Endothelial cell of umbilical vein (primary cell): ENCODE measurements around the gene SCAF1. TPM values are rescaled to one million over a fixed set of nuclear protein-coding genes. Genes with fewer than 3 reads are reported as not detected.

Experiments used
- BruUV-seq: library from RNA; stranded (reverse); fragments of 400-500 nt; replicated peaks from 2 replicates; lab custom pipeline; 2021; lab: Mats Ljungman, UMichigan
- CTCF ChIA-PET: fragments of 300-600, 350-600 bp; sonication (Branson Sonifier 250); formaldehyde crosslinking; loops from one replicate; lab custom pipeline; 2021; ENCODE audit warnings: antibody characterized with exemption, inconsistent platforms; lab: Charles Lee
- POLR2A ChIA-PET: fragments of 300-600, 350-600 bp; sonication (Branson Sonifier 250); formaldehyde crosslinking; loops from one replicate; lab custom pipeline; 2021; ENCODE audit warnings: antibody characterized with exemption, inconsistent platforms; lab: Charles Lee
- DNase-seq: peaks from one replicate; pipeline ENCODE4 v3.0.0-alpha.2; 2011; ENCODE audit warnings: low read depth, low spot score
- FAIRE-seq: peaks from 2 replicates; lab custom pipeline; 2011; peaks lifted over from hg19 to GRCh38; lab: Jason Lieb, UNC
- H2AFZ ChIP-seq: 2 replicates; pipeline ENCODE4 v1.6.0; 2012; ENCODE audit warnings: low read depth, low read length, control low read depth, inconsistent platforms
- H3K27ac ChIP-seq: 2 replicates; pipeline ENCODE4 v1.5.1; 2011; ENCODE audit warnings: low read depth, mild to moderate bottlenecking, control low read depth, low read length, moderate library complexity; ENCODE audit not compliant: insufficient read depth
- H3K27me3 ChIP-seq, 2 experiments: 2 replicates each; pipeline versions ENCODE4 v1.6.0 to v1.6.1; 2011; ENCODE audit warnings: low read length in 2 of 2, mixed read lengths in 1 of 2; ENCODE audit not compliant: control insufficient read depth in 2 of 2, insufficient read depth in 2 of 2
- H3K36me3 ChIP-seq, 2 experiments: 2 replicates in 1 of 2; 3 replicates in 1 of 2; pipeline ENCODE4 v1.5.1; 2011; ENCODE audit warnings: low read length in 2 of 2, mild to moderate bottlenecking in 1 of 2, moderate library complexity in 1 of 2; ENCODE audit not compliant: control insufficient read depth in 2 of 2, insufficient read depth in 2 of 2; ENCODE audit errors: extremely low read depth in 1 of 2
- H3K4me1 ChIP-seq: 3 replicates; pipeline ENCODE4 v1.5.1; 2011; ENCODE audit warnings: mild to moderate bottlenecking, low read length; ENCODE audit not compliant: control insufficient read depth, insufficient read depth; ENCODE audit errors: extremely low read depth
- H3K4me2 ChIP-seq: 2 replicates; pipeline ENCODE4 v1.6.1; 2011; ENCODE audit warnings: low read length, control low read depth, mixed read lengths; ENCODE audit not compliant: insufficient read depth
- H3K4me3 ChIP-seq, 3 experiments: fragments of 200-600 bp in 1 of 3; sonication (generic), shearing (Covaris generic) in 1 of 3; replicated peaks in 1 of 3; 2 replicates each; pipeline ENCODE4 v1.5.1; 2011 to 2016; ENCODE audit warnings: control low read depth in 3 of 3, low read length in 3 of 3, mild to moderate bottlenecking in 2 of 3, inconsistent platforms in 1 of 3, low read depth in 1 of 3, moderate library complexity in 1 of 3; ENCODE audit not compliant: insufficient read depth in 1 of 3
- H3K79me2 ChIP-seq: 2 replicates; pipeline ENCODE4 v1.6.0; 2012; ENCODE audit warnings: low read length, inconsistent platforms; ENCODE audit not compliant: control insufficient read depth, insufficient read depth
- H3K9ac ChIP-seq: replicated peaks from 2 replicates; pipeline ENCODE3; 2011; ENCODE audit warnings: low read length, control low read depth; ENCODE audit not compliant: insufficient read depth; ENCODE audit errors: extremely low read depth
- H3K9me1 ChIP-seq: replicated peaks from 3 replicates; pipeline ENCODE4 v1.6.0; 2011; ENCODE audit warnings: mild to moderate bottlenecking, low read length; ENCODE audit not compliant: control insufficient read depth, insufficient read depth; ENCODE audit errors: extremely low read depth
- H3K9me3 ChIP-seq: replicated peaks from 2 replicates; pipeline ENCODE4 v1.5.1; 2012; ENCODE audit warnings: low read length, inconsistent platforms; ENCODE audit not compliant: control insufficient read depth, insufficient read depth
- H4K20me1 ChIP-seq: replicated peaks from 2 replicates; pipeline ENCODE3; 2011; ENCODE audit warnings: mild to moderate bottlenecking, low read length; ENCODE audit not compliant: control insufficient read depth, insufficient read depth; ENCODE audit errors: extremely low read depth
- CTCF ChIP-seq, 2 donors: IDR thresholded peaks; 1 replicate in 1 of 2; 2 replicates in 1 of 2; pipeline ENCODE4 v1.5.1; 2011; ENCODE audit warnings: low read length in 2 of 2, mild to moderate bottlenecking in 2 of 2, moderate library complexity in 2 of 2, control low read depth in 1 of 2, inconsistent platforms in 1 of 2, low read depth in 1 of 2; ENCODE audit not compliant: insufficient read depth in 1 of 2; ENCODE audit errors: extremely low read depth in 1 of 2
- EZH2 ChIP-seq: IDR thresholded peaks from 2 replicates; pipeline ENCODE4 v1.6.1; 2012; ENCODE audit warnings: borderline replicate concordance, low read depth, mild to moderate bottlenecking, moderate library complexity, low read length, inconsistent platforms; ENCODE audit not compliant: severe bottlenecking
- FOS ChIP-seq: IDR thresholded peaks from 2 replicates; pipeline ENCODE4 v1.6.1; 2011; ENCODE audit warnings: mild to moderate bottlenecking, low read length, moderate library complexity, borderline replicate concordance; ENCODE audit not compliant: insufficient read depth
- GATA2 ChIP-seq: IDR thresholded peaks from 2 replicates; pipeline ENCODE4 v1.7.0; 2011; ENCODE audit warnings: low read depth, mild to moderate bottlenecking, moderate library complexity, mixed read lengths, low read length; ENCODE audit not compliant: insufficient read length, insufficient read depth
- JUN ChIP-seq: IDR thresholded peaks from 2 replicates; pipeline ENCODE4 v1.6.1; 2011; ENCODE audit warnings: borderline replicate concordance, low read depth; ENCODE audit not compliant: insufficient read length, insufficient read depth
- MYC ChIP-seq: IDR thresholded peaks from one replicate; pipeline ENCODE4 v1.6.1; 2011; ENCODE audit warnings: mild to moderate bottlenecking, low read depth, low read length
- POLR2A ChIP-seq: IDR thresholded peaks from 2 replicates; pipeline ENCODE4 v1.6.1; 2012; ENCODE audit warnings: low read depth, mild to moderate bottlenecking, control low read depth, low read length
- POLR2AphosphoS5 ChIP-seq: IDR thresholded peaks from 2 replicates; pipeline ENCODE4 v1.6.1; 2012; ENCODE audit warnings: low read depth, mild to moderate bottlenecking, control low read depth, low read length, moderate library complexity; ENCODE audit not compliant: insufficient read depth
- dilution Hi-C: fragments of 300-500 bp; cut with MboI; formaldehyde crosslinking; loops from one replicate; pipeline ENCODE4 v1.15.0; 2019; ENCODE audit warnings: low sequenced_read_pairs; ENCODE audit not compliant: extremely low pct_ligation_motif_present
- intact Hi-C: fragments of 100-400 bp; cut with micrococcal nuclease; formaldehyde crosslinking; loops from one replicate; pipeline ENCODE4 v1.10.0; 2022
- polyA plus RNA-seq, 4 experiments: library from polyadenylated mRNA; depleted of rRNA in 3 of 4; stranded (reverse) in 3 of 4; unstranded in 1 of 4; fragments of >200 nt; gene quantifications; 2 replicates each; pipeline versions ENCODE4 v1.2.1 to v1.2.3, GENCODE V29; 2011 to 2012; ENCODE audit warnings: missing spikeins in 1 of 4
- total RNA-seq: library from RNA; stranded (reverse); gene quantifications from 2 replicates; pipeline ENCODE4 v1.2.3, GENCODE V29; 2021
- TF ChIP-seq, protein P1 (sequence below): IDR thresholded peaks from 2 replicates; pipeline ENCODE4 v1.6.1; 2011; ENCODE audit not compliant: insufficient read depth, insufficient read length

SCAF1 gene
- total and polyA plus RNA-seq, 2 donors (not counting 3 experiments of a cell fraction or from before 2014, with no cell fraction given), result 13.3 to 75.8 TPM

DNA sequence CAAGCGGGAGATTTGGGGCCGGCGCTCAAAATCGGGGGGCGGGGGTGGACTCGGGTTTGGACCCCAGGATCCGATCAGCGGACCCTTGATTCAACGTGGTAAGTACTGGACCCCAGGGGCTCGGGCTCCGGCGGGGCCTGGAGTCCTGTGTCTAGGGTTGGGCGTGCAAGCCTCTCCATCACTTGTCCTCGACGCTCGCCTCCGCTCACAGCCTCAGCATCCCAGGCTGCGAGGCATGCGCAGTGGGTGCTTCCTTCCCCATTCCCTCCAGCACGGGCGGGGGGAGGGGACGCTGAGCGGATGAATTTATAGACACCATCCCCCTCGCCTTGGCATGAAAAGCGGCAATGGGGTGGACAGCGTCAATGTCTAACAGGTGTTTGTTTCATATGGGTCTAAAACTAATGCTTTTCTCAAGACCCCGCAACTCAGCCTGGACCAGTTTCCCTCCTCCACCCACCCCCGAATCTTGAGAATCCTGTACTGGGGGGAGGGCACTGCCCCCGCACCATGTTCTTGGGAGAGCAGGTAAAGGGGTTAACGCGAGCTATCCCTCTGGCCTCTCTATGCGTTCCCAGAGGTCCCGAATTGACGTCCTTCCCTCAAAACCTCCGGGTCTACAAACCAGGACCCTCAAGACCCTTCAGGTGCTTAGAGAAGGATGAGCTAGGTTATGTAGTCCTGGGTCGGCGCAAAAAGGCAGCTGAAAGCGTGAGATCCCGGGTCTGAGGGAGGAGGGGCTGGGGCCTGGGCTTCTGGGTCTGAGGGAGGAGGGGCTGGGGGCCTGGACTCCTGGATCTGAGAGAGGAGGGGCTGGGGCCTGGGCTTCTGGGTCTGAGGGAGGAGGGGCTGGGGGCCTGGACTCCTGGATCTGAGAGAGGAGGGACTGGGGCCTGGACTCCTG, 49.5 kb downstream of the SCAF1 start:
- peaks cover 40% of the 10 kb centered on the region for H3K4me1 ChIP-seq
- dilution Hi-C loops (no loop called here), intact Hi-C loops (loop anchor here (1.0 to 2.0 kb wide), 2 partner anchors 25 to 75 kb away; no protein-coding TSS in a partner anchor)
- H3K9ac ChIP-seq, result peak overlapping the region; percentile 6
- no peak for FAIRE-seq
- H2AFZ ChIP-seq, result peak overlapping the region; percentile 87
- ChIA-PET POLR2A (interaction anchor here (0.6 to 1.2 kb wide), 2 partner anchors 26 to 69 kb away, joined by 4 to 5 read pairs; no protein-coding TSS in a partner anchor), CTCF (interaction anchor here (1.5 to 2.9 kb wide), 2 partner anchors 11 to 111 kb away, joined by 3 to 9 read pairs; partner anchors contain the start of gene NOSIP)
- no peaks in the 10 kb centered on the region for H3K9me3 ChIP-seq
- H3K79me2 ChIP-seq, result no peaks in the 10 kb centered on the region
- TF ChIP-seq POLR2AphosphoS5 (peak; percentile 34), MYC (no peak), FOS (no peak), POLR2A (peak; percentile 56), GATA2 (no peak), EZH2 (no peak), CTCF (IDR thresholded peaks at IDR 0.05; ENCODE audit: extremely low read depth in 1 of 2, insufficient read depth in 1 of 2, low read depth in 1 of 2, low read length in 2 of 2) (no peak), JUN (no peak)
- TF ChIP-seq, protein P1, sequence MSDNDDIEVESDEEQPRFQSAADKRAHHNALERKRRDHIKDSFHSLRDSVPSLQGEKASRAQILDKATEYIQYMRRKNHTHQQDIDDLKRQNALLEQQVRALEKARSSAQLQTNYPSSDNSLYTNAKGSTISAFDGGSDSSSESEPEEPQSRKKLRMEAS, result peak; percentile 25
- BruUV-seq, result no TSS peak
- H3K27me3 ChIP-seq, result no peaks in the 10 kb centered on the region
- H3K36me3 ChIP-seq, result peaks cover 0 to 6% of the 10 kb centered on the region in 2 experiments
- H3K4me2 ChIP-seq, result peak overlapping the region; percentile 87
- H4K20me1 ChIP-seq, result no peaks in the 10 kb centered on the region
- DNase-seq, result peak; percentile 76
- no peaks in the 10 kb centered on the region for H3K9me1 ChIP-seq
- no peak overlapping the region for H3K27ac ChIP-seq
- peak overlapping the region; percentile 17 to 74 (median 59) for H3K4me3 ChIP-seq
